Astrocyte of the spinal cord (primary cell): ENCODE data around the gene BCL2.

ENCODE experiments used
- DNase-seq: peaks from one replicate; pipeline ENCODE4 v3.0.0; 2011; ENCODE audit warnings: low read depth, low spot score
- H3K4me3 ChIP-seq: 2 replicates; pipeline ENCODE4 v1.5.1; 2011; ENCODE audit warnings: low read depth, mild to moderate bottlenecking, low read length, moderate library complexity
- in situ Hi-C: cut with HindIII; loops from 2 replicates; pipeline ENCODE4 v1.10.0; 2017; ENCODE audit warnings: low sequenced_read_pairs
- TF ChIP-seq, protein P1 (sequence below): IDR thresholded peaks from 2 replicates; pipeline ENCODE4 v1.5.1; 2012; ENCODE audit warnings: low read depth, mild to moderate bottlenecking, low read length, inconsistent platforms

BCL2 gene

DNA sequence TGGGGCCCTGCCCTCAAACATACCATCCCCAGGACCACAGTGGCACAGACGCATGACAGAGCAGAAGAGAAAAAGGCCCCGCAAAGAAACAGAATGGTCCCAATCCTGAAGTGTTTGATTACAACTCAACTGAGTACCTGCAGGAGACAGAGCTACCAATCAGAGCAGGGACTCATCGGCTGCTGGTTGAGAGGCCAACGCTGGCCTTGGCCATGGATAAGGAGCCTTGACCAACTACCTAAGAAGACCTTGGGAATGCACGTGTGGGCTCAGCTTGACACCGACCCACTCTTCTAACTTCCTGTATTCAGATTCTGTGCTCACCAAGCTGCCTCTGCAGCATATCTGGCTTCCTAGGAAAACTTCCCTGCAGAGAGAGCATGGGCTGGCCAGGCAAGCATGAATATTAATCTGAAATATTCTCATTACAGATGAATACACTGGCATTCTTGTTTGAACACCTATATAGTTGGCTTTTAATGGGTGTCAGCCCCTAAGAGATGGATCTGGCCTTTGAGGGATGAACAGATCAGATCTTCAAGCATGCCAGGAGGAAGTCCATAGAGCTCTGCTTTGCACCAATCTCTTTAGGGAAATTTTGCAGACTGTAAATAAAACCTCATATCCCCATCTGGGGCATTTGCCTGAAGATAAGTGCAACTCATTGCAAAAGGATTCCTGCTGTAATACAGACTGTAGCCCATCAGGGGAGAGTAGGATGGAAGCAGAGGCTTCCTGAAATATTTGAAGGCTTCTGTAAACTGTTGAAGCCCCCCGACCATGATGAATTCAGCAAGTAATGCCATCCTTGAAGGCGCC lies 135.4 kb downstream of the BCL2 start:
- no peak for DNase-seq
- no peak overlapping the region for H3K4me3 ChIP-seq
- TF ChIP-seq, protein P1, sequence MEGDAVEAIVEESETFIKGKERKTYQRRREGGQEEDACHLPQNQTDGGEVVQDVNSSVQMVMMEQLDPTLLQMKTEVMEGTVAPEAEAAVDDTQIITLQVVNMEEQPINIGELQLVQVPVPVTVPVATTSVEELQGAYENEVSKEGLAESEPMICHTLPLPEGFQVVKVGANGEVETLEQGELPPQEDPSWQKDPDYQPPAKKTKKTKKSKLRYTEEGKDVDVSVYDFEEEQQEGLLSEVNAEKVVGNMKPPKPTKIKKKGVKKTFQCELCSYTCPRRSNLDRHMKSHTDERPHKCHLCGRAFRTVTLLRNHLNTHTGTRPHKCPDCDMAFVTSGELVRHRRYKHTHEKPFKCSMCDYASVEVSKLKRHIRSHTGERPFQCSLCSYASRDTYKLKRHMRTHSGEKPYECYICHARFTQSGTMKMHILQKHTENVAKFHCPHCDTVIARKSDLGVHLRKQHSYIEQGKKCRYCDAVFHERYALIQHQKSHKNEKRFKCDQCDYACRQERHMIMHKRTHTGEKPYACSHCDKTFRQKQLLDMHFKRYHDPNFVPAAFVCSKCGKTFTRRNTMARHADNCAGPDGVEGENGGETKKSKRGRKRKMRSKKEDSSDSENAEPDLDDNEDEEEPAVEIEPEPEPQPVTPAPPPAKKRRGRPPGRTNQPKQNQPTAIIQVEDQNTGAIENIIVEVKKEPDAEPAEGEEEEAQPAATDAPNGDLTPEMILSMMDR = no peak
- in situ Hi-C loops = no loop called here

DNA sequence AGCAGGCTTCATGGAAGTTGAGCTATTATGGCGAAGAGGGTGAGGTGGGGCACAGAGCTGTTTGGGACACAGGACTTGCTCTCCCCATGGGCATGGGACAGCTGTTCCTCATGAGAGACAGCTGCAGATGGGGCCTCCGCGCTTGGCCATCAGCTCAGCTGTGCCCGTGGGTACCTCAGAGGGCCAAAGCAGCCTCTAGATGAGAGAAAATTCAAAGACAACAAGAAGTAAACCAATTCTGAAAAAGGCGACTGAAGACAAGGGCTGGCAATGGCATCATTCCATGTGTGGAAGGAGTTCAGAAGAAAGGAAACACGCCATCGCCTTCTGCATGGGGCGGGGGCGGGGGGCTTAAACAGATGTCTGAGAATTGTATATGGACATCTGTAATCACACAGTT lies 136.2 kb downstream of the BCL2 start:
- DNase-seq = no peak
- no peak overlapping the region for H3K4me3 ChIP-seq
- TF ChIP-seq, protein P1 = no peak
- in situ Hi-C loops = no loop called here

DNA sequence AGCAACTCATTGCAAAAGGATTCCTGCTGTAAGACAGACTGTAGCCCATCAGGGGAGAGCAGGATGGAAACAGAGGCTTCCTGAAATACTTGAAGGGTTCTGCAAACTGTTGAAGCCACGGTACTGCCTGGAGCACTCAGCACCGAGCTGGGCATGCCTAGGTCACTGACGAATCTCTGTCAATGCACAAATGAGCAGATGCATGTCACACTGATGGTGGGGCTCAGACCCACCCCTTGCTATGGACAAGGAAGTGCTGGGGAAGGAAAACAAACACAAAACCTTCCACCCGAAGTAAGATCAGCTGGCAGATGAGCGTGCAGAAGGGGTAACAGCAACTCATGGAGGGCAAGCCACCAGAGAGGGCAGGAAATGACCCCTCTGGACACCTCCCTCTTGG lies 136.7 kb downstream of the BCL2 start:
- DNase-seq = no peak
- in situ Hi-C loops = no loop called here
- TF ChIP-seq, protein P1 = no peak
- H3K4me3 ChIP-seq = no peak overlapping the region

DNA sequence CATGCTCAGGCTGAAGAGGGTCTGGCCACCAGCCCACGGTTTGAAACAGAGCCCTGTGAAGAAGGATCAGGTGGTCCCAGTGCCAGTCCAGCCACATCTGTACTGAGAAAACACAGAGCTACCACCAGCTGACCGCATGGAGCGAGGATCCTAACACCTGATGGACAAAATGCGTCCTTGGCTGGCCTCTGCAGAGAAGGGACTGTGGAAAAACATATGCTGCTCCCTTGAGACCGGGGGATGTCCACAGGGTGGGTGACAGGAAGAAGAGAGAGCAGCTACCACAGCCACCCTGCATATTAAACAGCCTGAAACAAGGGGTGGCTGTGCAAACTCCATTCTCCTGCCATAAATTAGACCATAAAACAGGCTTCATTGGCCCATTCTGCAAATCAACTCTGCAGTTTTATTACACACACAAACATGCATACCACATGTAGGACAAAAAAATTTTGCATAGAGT lies 137.2 kb downstream of the BCL2 start:
- in situ Hi-C loops = no loop called here
- TF ChIP-seq, protein P1 = no peak
- DNase-seq = no peak
- no peak overlapping the region for H3K4me3 ChIP-seq

DNA sequence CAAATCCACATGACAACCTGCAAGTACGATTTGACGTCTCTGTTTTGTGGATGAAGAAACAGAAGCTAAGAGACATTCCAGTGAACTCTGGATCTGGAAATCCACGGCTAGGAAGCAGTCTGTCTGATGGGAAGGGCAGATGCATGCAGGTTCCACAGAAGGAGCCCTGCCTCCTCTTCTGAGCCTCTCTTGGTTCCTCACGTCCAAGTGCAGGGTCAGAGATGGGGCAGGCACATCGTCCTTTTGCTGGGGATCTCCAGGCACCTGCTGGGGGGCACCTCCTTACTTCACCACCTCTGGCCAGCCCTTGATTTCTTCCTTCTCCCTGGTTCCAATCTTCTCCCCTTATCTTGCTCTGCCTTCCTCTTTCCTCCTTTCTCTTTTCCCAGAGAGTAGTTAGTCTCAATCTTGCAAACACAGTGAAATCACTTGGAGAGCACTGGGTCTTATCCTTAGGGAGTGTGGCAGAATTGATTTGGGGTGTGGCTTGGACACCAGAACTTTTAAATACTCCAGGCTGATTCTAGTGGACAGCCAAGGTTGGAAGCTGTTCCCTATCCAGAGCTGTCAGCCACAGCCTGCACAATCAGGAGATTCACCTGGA lies 137.8 kb downstream of the BCL2 start:
- no peak for DNase-seq
- TF ChIP-seq, protein P1 = no peak
- H3K4me3 ChIP-seq = no peak overlapping the region
- in situ Hi-C loops = no loop called here

DNA sequence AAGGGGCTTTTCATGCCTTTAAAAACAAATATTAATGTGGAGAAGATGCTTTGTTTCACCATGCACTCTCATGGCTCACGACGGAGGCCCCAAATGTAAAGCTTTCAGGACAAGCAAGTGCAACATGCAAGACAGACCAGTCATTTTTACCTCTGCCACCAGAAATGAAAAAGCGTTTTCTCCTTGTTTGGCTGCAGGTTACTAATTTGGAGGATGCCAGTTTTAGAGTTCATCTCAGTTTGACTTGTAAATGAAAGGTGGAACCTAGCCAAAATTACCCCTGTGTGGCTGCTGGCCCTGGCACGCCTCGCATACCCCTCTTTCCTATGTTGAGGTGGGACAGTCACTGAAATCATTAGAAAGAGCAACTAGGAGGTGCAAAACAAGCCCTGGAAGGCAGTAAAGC lies 138.6 kb downstream of the BCL2 start:
- in situ Hi-C loops = no loop called here
- TF ChIP-seq, protein P1 = no peak
- no peak overlapping the region for H3K4me3 ChIP-seq
- DNase-seq = no peak
